ENCODE measurements around the gene PLCL1. TPM values are rescaled to one million over a fixed set of nuclear protein-coding genes. Genes with fewer than 3 reads are reported as not detected.

Gene PLCL1
- polyA plus RNA-seq, 1 of the 3 experiments (the other 2 are of a cell fraction), result 7.7 TPM

GRCh38 chr2:197929008-197929885 is 124.9 kb downstream of the PLCL1 start:
- H2AFZ ChIP-seq (ENCODE audit: low read depth), result no peak overlapping the region
- WGBS (ENCODE audit: low lambda C conversion rate), result 82% methylated on average over 5 of the region's 5 CpGs
- DNase-seq, result no peak
- no peaks in the 10 kb centered on the region for H3K36me3 ChIP-seq (replicated peaks in 1 of 2; ENCODE audit: control insufficient read depth in 1 of 2, insufficient read depth in 2 of 2, low read length in 1 of 2)
- no peak for TF ChIP-seq TAF1 (IDR thresholded peaks at IDR 0.05; ENCODE audit: borderline replicate concordance, low read depth, low read length)
- H3K9me3 ChIP-seq, result no peaks in the 10 kb centered on the region
- no peak overlapping the region for H3K4me2 ChIP-seq
- POLR2A ChIA-PET, result no interaction called here
- H3K27ac ChIP-seq (ENCODE audit: low read depth in 2 of 2, low read length in 1 of 2), result no peak overlapping the region
- no peaks in the 10 kb centered on the region for H3F3A ChIP-seq (replicated peaks; ENCODE audit: insufficient read depth)
- H3K27me3 ChIP-seq (ENCODE audit: insufficient read depth), result no peaks in the 10 kb centered on the region
- CTCF ChIA-PET, result interaction anchor here (0.8 kb wide), 1 partner anchor 107 kb away, joined by 3 read pairs; no protein-coding TSS in a partner anchor
- H3K4me1 ChIP-seq (ENCODE audit: control insufficient read depth in 1 of 2, insufficient read depth in 2 of 2, low read depth in 1 of 2, low read length in 1 of 2), result peaks cover 0 to 11% of the 10 kb centered on the region in 2 experiments; a peak in 1 of 4 replicates
- peaks cover 15% of the 10 kb centered on the region for H3K79me2 ChIP-seq (ENCODE audit: insufficient read depth)
- H3K9me2 ChIP-seq, result no peaks in the 10 kb centered on the region
- H4K20me1 ChIP-seq (ENCODE audit: insufficient read depth), result no peaks in the 10 kb centered on the region; the same call in 1 of the 2 replicates
- H3K9ac ChIP-seq, result no peak overlapping the region
- H3K4me3 ChIP-seq (ENCODE audit: low read depth in 2 of 2, low read length in 1 of 2), result no peak overlapping the region

GRCh38 chr2:197929886-197930227 is 125.5 kb downstream of the PLCL1 start:
- Histone ChIP-seq H3K4me1 (ENCODE audit: control insufficient read depth in 1 of 2, insufficient read depth in 2 of 2, low read depth in 1 of 2, low read length in 1 of 2) (peaks cover 0 to 11% of the 10 kb centered on the region in 2 experiments; a peak in 1 of 4 replicates), H3K27ac (ENCODE audit: low read depth in 2 of 2, low read length in 1 of 2) (no peak overlapping the region), H3K9ac (no peak overlapping the region), H3K9me3 (no peaks in the 10 kb centered on the region), H3K4me2 (no peak overlapping the region), H3K4me3 (ENCODE audit: low read depth in 2 of 2, low read length in 1 of 2) (no peak overlapping the region), H3K79me2 (ENCODE audit: insufficient read depth) (peaks cover 15% of the 10 kb centered on the region), H3K36me3 (replicated peaks in 1 of 2; ENCODE audit: control insufficient read depth in 1 of 2, insufficient read depth in 2 of 2, low read length in 1 of 2) (no peaks in the 10 kb centered on the region), H3F3A (replicated peaks; ENCODE audit: insufficient read depth) (no peaks in the 10 kb centered on the region), H3K27me3 (ENCODE audit: insufficient read depth) (no peaks in the 10 kb centered on the region), H2AFZ (ENCODE audit: low read depth) (no peak overlapping the region), H4K20me1 (ENCODE audit: insufficient read depth) (no peaks in the 10 kb centered on the region; the same call in 1 of the 2 replicates), H3K9me2 (no peaks in the 10 kb centered on the region)
- CTCF ChIA-PET, result interaction anchor here (0.8 kb wide), 1 partner anchor 107 kb away, joined by 3 read pairs; no protein-coding TSS in a partner anchor
- DNase-seq, result no peak
- TF ChIP-seq, protein P1, sequence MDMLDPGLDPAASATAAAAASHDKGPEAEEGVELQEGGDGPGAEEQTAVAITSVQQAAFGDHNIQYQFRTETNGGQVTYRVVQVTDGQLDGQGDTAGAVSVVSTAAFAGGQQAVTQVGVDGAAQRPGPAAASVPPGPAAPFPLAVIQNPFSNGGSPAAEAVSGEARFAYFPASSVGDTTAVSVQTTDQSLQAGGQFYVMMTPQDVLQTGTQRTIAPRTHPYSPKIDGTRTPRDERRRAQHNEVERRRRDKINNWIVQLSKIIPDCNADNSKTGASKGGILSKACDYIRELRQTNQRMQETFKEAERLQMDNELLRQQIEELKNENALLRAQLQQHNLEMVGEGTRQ (IDR thresholded peaks at IDR 0.05; ENCODE audit: borderline replicate concordance, low read depth, low read length), result no peak
- no peak for TF ChIP-seq SIN3A (IDR thresholded peaks at IDR 0.05; ENCODE audit: borderline replicate concordance, low read depth, low read length)
- TF ChIP-seq RXRA (IDR thresholded peaks at IDR 0.05; ENCODE audit: borderline replicate concordance, low read depth), result no peak
- no peak for TF ChIP-seq ZBTB33 (IDR thresholded peaks at IDR 0.05; ENCODE audit: borderline replicate concordance, low read depth)
- POLR2A ChIA-PET, result no interaction called here

Data from SK-N-SH (cell line).